Astrocyte (in vitro differentiated cells and primary cell): ENCODE data around the gene ZNF738.

Source experiments
- EZH2 ChIP-seq: IDR thresholded peaks from 2 replicates; pipeline ENCODE4 v1.6.1; 2012; ENCODE audit warnings: mild to moderate bottlenecking, low read length, inconsistent platforms; ENCODE audit not compliant: insufficient read depth
- TF ChIP-seq, protein P1 (sequence below): IDR thresholded peaks from 2 replicates; pipeline ENCODE4 v1.5.1; 2011; ENCODE audit warnings: low read depth, mild to moderate bottlenecking, inconsistent platforms, low read length, moderate library complexity; ENCODE audit not compliant: insufficient read depth

DNA sequence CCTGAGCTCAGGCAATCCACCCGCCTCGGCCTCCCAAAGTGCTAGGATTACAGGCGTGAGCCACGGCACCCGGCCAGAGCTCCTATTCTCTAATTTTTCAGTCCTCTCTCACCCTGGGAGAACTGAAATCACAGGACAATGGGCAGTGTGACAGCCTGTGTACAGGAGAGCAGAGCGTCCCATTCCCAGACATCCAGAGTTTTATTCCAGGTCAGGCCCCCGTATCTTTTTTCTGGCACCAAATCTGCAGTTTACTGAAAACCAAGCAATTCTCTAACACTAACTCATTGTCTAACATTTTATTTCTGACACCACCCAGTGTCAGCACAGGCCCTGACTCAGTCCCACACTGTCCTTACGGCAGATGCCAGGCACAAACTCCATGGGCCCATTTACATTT, 36.3 kb upstream of the ZNF738 start:
- TF ChIP-seq EZH2: no peak
- TF ChIP-seq, protein P1, sequence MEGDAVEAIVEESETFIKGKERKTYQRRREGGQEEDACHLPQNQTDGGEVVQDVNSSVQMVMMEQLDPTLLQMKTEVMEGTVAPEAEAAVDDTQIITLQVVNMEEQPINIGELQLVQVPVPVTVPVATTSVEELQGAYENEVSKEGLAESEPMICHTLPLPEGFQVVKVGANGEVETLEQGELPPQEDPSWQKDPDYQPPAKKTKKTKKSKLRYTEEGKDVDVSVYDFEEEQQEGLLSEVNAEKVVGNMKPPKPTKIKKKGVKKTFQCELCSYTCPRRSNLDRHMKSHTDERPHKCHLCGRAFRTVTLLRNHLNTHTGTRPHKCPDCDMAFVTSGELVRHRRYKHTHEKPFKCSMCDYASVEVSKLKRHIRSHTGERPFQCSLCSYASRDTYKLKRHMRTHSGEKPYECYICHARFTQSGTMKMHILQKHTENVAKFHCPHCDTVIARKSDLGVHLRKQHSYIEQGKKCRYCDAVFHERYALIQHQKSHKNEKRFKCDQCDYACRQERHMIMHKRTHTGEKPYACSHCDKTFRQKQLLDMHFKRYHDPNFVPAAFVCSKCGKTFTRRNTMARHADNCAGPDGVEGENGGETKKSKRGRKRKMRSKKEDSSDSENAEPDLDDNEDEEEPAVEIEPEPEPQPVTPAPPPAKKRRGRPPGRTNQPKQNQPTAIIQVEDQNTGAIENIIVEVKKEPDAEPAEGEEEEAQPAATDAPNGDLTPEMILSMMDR: no peak
